Mucosa of descending colon (tissue), 3 donors: ENCODE data around the gene KDM4C. TPM values are rescaled to one million over a fixed set of nuclear protein-coding genes. Genes with fewer than 3 reads are reported as not detected.

Experiments
- ATAC-seq: fragments of 200-7000 bp; cut with Tn5 transposase; one replicate; pipeline ENCODE4 v1.9.1; 2020; ENCODE audit warnings: mild to moderate bottlenecking, moderate library complexity
- DNase-seq, 3 donors: peaks; one replicate each; pipeline ENCODE4 v3.0.0-alpha.2; 2020
- H3K36me3 ChIP-seq: fragments of 200-600 bp; one replicate; pipeline ENCODE4 v1.8.0; 2021; ENCODE audit warnings: low read depth, mild to moderate bottlenecking
- H3K4me1 ChIP-seq: fragments of 200-600 bp; one replicate; pipeline ENCODE4 v1.8.0; 2021; ENCODE audit warnings: low read depth, mild to moderate bottlenecking
- H3K4me3 ChIP-seq: fragments of 200-600 bp; one replicate; pipeline ENCODE4 v1.8.0; 2021; ENCODE audit warnings: mild to moderate bottlenecking
- H3K9me3 ChIP-seq: fragments of 200-600 bp; one replicate; pipeline ENCODE4 v1.8.0; 2021; ENCODE audit warnings: mild to moderate bottlenecking
- CTCF ChIP-seq: fragments of 200-600 bp; IDR thresholded peaks from one replicate; pipeline ENCODE4 v1.8.0; 2022; ENCODE audit warnings: antibody characterized with exemption, mild to moderate bottlenecking
- intact Hi-C, 2 donors: fragments of 100-400 bp; cut with DNase I in 1 of 2; cut with micrococcal nuclease in 1 of 2; formaldehyde crosslinking; loops; one replicate each; pipeline versions ENCODE4 v1.11.0 to v1.11.1; 2022; cut with DNase I, micrococcal nuclease
- total RNA-seq, 3 donors: library from RNA; stranded (reverse); fragmentation: NEBNext Ultra II Directional in 2 of 3; extraction: Animal tissue kit (Norgen Biotek cat#: 25700) in 2 of 3; gene quantifications; one replicate each; pipeline versions ENCODE4 v1.2.1 to v1.2.4, GENCODE V29; 2021 to 2023
- donor health status: DM: no; HTN: no; CAD: no; lungs with moderate emphysema.
- donor health status: DM: no; HTN: no; CAD: no.
- donor health status: DM: no; HTN: yes; CAD: no.

The KDM4C gene
- total RNA-seq, 3 donors from 2014 or later: 44.6 to 74.9 (median 50.9) TPM

- Histone ChIP-seq H3K4me1 (no peaks in the 10 kb centered on the region), H3K36me3 (no peaks in the 10 kb centered on the region), H3K4me3 (no peak overlapping the region), H3K9me3 (no peaks in the 10 kb centered on the region)
- no peak for TF ChIP-seq CTCF
- intact Hi-C loops: no loop called here
- ATAC-seq (no peak), DNase-seq (no peak)
These were observed 94.6 kb downstream of the KDM4C start for GRCh38 chr9:6852243-6852963.

- Histone ChIP-seq H3K36me3 (no peaks in the 10 kb centered on the region), H3K4me3 (no peak overlapping the region), H3K9me3 (no peaks in the 10 kb centered on the region), H3K4me1 (no peaks in the 10 kb centered on the region)
- intact Hi-C loops: no loop called here
- DNase-seq: no peak
- ATAC-seq: peak; percentile 48
- no peak for TF ChIP-seq CTCF
These were observed 98.1 kb downstream of the KDM4C start for GRCh38 chr9:6855860-6856259.

GRCh38 chr9:6864102-6864501, 106.3 kb downstream of the KDM4C start:
- TF ChIP-seq CTCF: no peak
- Histone ChIP-seq H3K4me3 (no peak overlapping the region), H3K36me3 (no peaks in the 10 kb centered on the region), H3K9me3 (peaks cover 15% of the 10 kb centered on the region), H3K4me1 (no peaks in the 10 kb centered on the region)
- DNase-seq (no peak), ATAC-seq (no peak)
- intact Hi-C loops: no loop called here

- Histone ChIP-seq H3K9me3 (peaks cover 4% of the 10 kb centered on the region), H3K4me3 (no peak overlapping the region), H3K36me3 (no peaks in the 10 kb centered on the region), H3K4me1 (no peaks in the 10 kb centered on the region)
- ATAC-seq (no peak), DNase-seq (no peak)
- TF ChIP-seq CTCF: no peak
- intact Hi-C loops: no loop called here
These were observed 111.5 kb downstream of the KDM4C start for GRCh38 chr9:6869081-6869948.

GRCh38 chr9:6870149-6870548, 112.4 kb downstream of the KDM4C start:
- DNase-seq (no peak), ATAC-seq (no peak)
- intact Hi-C loops: no loop called here
- no peak for TF ChIP-seq CTCF
- Histone ChIP-seq H3K36me3 (no peaks in the 10 kb centered on the region), H3K4me1 (no peaks in the 10 kb centered on the region), H3K4me3 (no peak overlapping the region), H3K9me3 (no peaks in the 10 kb centered on the region)
